DMS153 (cell line): ENCODE data around the gene OPN5.

ENCODE experiments used
- DNase-seq: peaks from one replicate; lab custom pipeline; 2025; lab: John Stamatoyannopoulos, UW

Gene OPN5

DNA sequence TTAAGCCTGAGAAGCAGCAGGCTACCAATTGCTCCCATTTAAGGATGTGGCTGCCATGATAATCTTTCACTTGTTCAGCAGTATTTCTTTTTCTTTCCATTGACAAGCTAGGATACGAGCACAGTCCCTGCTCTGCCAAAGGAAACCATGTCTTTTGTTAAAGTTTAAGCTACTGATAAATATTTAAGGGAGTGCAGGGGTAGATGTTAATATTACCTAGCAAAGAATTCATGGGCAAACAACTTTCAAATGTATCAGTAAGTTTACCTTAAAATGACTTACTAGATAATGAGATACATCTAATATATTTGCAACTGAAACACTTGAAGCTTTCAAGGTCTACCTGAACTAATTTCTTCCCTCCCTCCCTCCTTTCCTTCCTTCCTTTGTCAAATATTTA is 77.3 kb downstream of the OPN5 start:
- DNase-seq = no peak

DNA sequence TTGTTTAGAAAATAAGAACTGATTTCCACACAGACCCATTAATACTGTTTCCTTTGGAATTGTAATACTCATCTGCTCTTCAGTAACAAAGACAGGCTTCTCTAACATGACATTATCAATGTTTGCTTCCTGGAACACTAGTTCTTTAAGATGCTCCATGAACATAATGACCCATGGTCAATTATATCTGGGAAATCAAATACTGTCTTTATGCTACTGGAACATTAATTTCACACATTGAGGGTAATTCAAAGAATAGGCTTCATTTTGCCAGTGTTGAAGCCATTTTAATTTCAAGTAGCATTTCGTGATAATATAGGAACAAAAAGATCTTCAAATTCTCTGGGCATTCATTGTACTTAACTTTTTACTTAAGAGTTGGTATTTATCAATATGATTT is 80.9 kb downstream of the OPN5 start:
- no peak for DNase-seq

DNA sequence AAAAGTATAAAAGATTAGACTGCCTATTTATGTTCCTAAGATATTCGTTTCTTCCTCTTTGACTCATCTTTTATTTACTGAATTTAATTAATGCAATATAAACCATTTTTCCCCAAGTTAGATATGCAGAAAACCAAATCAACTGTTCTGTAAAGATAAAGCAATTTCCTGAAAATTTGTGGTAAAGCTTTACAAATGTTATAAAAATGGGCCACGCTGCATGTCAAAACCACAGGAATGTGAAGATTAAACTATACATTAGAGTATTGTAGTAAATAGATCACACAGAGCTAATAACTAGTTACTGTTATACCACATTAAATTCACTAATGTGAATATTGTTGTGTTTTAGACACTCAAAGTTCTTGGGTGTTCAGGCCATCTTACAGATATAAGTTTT is 83.4 kb downstream of the OPN5 start:
- DNase-seq = no peak

DNA sequence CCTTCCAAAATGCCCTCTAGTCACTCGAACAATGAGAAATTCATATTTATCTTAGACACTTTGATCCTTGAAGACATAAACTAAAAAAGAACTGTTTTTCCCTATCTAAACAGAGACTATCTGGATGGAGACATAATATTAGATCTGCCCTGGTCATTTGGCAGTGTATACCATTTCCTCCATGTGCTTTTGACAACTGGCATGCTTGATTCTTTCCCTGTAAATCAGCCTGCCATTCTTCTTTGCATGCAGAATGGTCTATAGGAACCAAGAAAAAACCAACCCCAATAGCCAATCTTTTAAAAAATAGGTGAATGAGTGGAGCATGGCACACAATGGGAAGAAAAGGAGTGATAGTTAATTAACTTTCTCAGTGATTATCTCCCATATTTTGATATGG is 93.8 kb downstream of the OPN5 start:
- no peak for DNase-seq
